T-helper 17 cell (primary cell): Measurements from ENCODE around the gene RACK1. TPM values are rescaled to one million over a fixed set of nuclear protein-coding genes. Genes with fewer than 3 reads are reported as not detected.
A peak's percentile ranks its signal among the peaks of the same experiment; 100 is the strongest.
"Not testable (repeated sequence)": the region's sequence is repeated elsewhere in the genome, so short reads cannot be mapped to it uniquely, and the experiment has no call there.

Experiments used
- ATAC-seq: fragments of 150-1000 bp; cut with Tn5 transposase; 2 replicates; pipeline ENCODE4 v1.10.0; 2021; ENCODE audit warnings: mild to moderate bottlenecking, moderate library complexity
- DNase-seq, 3 donors: peaks; one replicate each; pipeline versions ENCODE4 v3.0.0 to v3.0.0-alpha.2; 2020 to 2021
- H3K9me3 ChIP-seq: one replicate; pipeline ENCODE4 v1.7.0; 2013; ENCODE audit warnings: low read length, mild to moderate bottlenecking; ENCODE audit not compliant: control insufficient read depth, poor library complexity, severe bottlenecking
- H3K27ac Mint-ChIP-seq: one replicate; pipeline ENCODE4 v1.8.0; 2022; ENCODE audit warnings: mild to moderate bottlenecking, moderate library complexity, mixed read lengths
- H3K27me3 Mint-ChIP-seq: one replicate; pipeline ENCODE4 v1.8.0; 2022; ENCODE audit warnings: mixed read lengths
- H3K36me3 Mint-ChIP-seq: one replicate; pipeline ENCODE4 v1.8.0; 2022; ENCODE audit warnings: low read depth, mixed read lengths
- H3K4me1 Mint-ChIP-seq: one replicate; pipeline ENCODE4 v1.8.0; 2022; ENCODE audit warnings: mild to moderate bottlenecking, mixed read lengths
- H3K4me3 Mint-ChIP-seq: one replicate; pipeline ENCODE4 v1.8.0; 2022; ENCODE audit warnings: mild to moderate bottlenecking, moderate library complexity, mixed read lengths
- total RNA-seq, 4 donors: library from RNA in 2 of 4; stranded (reverse) in 2 of 4; gene quantifications; one replicate each; pipeline ENCODE4 v1.2.3 and lab custom pipeline; 2022 to 2026

Gene RACK1
- total RNA-seq, 2 donors from 2014 or later: 2,138 to 2,163 TPM

- H3K27ac Mint-ChIP-seq, ATAC-seq, H3K4me3 Mint-ChIP-seq, DNase-seq, H3K9me3 ChIP-seq, H3K27me3 Mint-ChIP-seq, H3K4me1 Mint-ChIP-seq, H3K36me3 Mint-ChIP-seq: not testable (repeated sequence)
Observed at GRCh38 chr5:181267907-181268306, 24.2 kb upstream of the RACK1 start.

GRCh38 chr5:181267291-181267904 lies 23.7 kb upstream of the RACK1 start:
- H3K27me3 Mint-ChIP-seq, H3K27ac Mint-ChIP-seq, ATAC-seq, H3K4me3 Mint-ChIP-seq, DNase-seq, H3K9me3 ChIP-seq, H3K4me1 Mint-ChIP-seq, H3K36me3 Mint-ChIP-seq: not testable (repeated sequence)

GRCh38 chr5:181265092-181265671 lies 21.5 kb upstream of the RACK1 start:
- ATAC-seq (no peak), DNase-seq (no peak)
- no peaks in the 10 kb centered on the region for H3K27me3 Mint-ChIP-seq
- H3K4me3 Mint-ChIP-seq: no peak overlapping the region
- no peaks in the 10 kb centered on the region for H3K9me3 ChIP-seq
- H3K27ac Mint-ChIP-seq: no peak overlapping the region
- H3K36me3 Mint-ChIP-seq: peaks cover 5% of the 10 kb centered on the region
- peaks cover 11% of the 10 kb centered on the region for H3K4me1 Mint-ChIP-seq

DNA sequence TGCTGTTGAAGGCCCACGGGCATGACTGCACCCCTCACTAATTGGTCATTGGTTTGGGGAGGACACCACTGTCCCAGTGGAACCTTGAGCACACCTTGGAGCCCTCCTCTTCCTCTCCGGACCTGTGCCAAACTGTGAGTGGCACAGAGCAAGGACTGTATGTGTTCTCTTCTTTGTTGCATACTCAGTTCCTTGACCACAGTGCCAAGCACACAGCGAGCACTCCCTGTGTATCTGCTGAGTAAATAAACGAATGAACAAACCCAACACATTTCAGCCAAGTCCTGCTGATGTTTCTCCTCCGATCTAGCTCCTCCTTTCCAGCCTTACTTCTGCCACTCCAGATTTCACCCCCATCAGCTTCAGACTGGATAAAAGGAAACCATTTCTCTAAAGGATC lies 19.9 kb upstream of the RACK1 start:
- ATAC-seq: no peak
- Mint-ChIP-seq H3K27me3 (no peaks in the 10 kb centered on the region), H3K27ac (no peak overlapping the region), H3K4me1 (peaks cover 25% of the 10 kb centered on the region), H3K4me3 (no peak overlapping the region), H3K36me3 (peaks cover 5% of the 10 kb centered on the region)
- DNase-seq: no peak
- no peaks in the 10 kb centered on the region for H3K9me3 ChIP-seq

GRCh38 chr5:181261320-181262049 lies 17.8 kb upstream of the RACK1 start:
- peaks cover 41% of the 10 kb centered on the region for H3K4me1 Mint-ChIP-seq
- DNase-seq: peak; percentile 53 to 74 (median 69)
- H3K36me3 Mint-ChIP-seq: peaks cover 5% of the 10 kb centered on the region
- no peaks in the 10 kb centered on the region for H3K9me3 ChIP-seq
- peak overlapping the region; percentile 100 for H3K27ac Mint-ChIP-seq
- H3K27me3 Mint-ChIP-seq: no peaks in the 10 kb centered on the region
- H3K4me3 Mint-ChIP-seq: peak overlapping the region; percentile 99
- peak; percentile 68 for ATAC-seq

GRCh38 chr5:181260720-181261319 lies 17.1 kb upstream of the RACK1 start, which contains the start of gene TRIM52:
TRIM52 (minus strand) TSS chr5:181261143; CDS start chr5:181260813, 330 bp downstream.
- no peaks in the 10 kb centered on the region for H3K27me3 Mint-ChIP-seq
- peaks cover 5% of the 10 kb centered on the region for H3K36me3 Mint-ChIP-seq
- H3K27ac Mint-ChIP-seq: peak within 1 kb of the TSS; percentile 100
- H3K4me1 Mint-ChIP-seq: peaks cover 46% of the 10 kb centered on the region
- H3K4me3 Mint-ChIP-seq: peak within 1 kb of the TSS; percentile 99
- DNase-seq: peak; percentile 83
- ATAC-seq: peak; percentile 84
- no peaks in the 10 kb centered on the region for H3K9me3 ChIP-seq

GRCh38 chr5:181259974-181260719 lies 16.4 kb upstream of the RACK1 start:
- Mint-ChIP-seq H3K27ac (peak overlapping the region; percentile 100), H3K36me3 (peaks cover 5% of the 10 kb centered on the region), H3K27me3 (no peaks in the 10 kb centered on the region), H3K4me3 (peak overlapping the region; percentile 99), H3K4me1 (peaks cover 50% of the 10 kb centered on the region)
- H3K9me3 ChIP-seq: no peaks in the 10 kb centered on the region
- DNase-seq (no peak), ATAC-seq (no peak)

GRCh38 chr5:181259283-181259682 lies 15.6 kb upstream of the RACK1 start:
- Mint-ChIP-seq H3K4me3 (peak overlapping the region; percentile 99), H3K27ac (peak overlapping the region; percentile 100), H3K4me1 (peaks cover 55% of the 10 kb centered on the region), H3K36me3 (peaks cover 5% of the 10 kb centered on the region), H3K27me3 (no peaks in the 10 kb centered on the region)
- H3K9me3 ChIP-seq: no peaks in the 10 kb centered on the region
- ATAC-seq (no peak), DNase-seq (no peak)

DNA sequence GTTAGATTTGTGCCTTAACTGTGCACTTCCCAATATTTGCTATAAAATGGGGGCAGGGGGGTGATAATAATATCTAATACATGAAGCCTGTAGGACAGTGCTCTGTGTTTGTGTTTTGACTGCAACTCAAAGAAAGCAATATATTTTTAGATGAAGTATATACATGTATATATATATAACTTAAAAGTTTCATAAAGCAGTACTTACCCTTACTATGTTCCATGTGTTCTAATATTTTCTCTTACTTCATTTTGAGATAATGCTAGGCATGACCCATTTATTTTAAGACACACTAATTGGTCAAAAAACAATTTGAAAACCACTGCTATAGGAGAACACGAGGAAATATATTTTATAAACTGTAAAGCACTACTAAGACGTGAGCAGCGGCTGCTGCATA lies 14.9 kb upstream of the RACK1 start:
- DNase-seq: no peak
- peak overlapping the region; percentile 99 for H3K4me3 Mint-ChIP-seq

GRCh38 chr5:181255836-181256578 lies 12.3 kb upstream of the RACK1 start:
- H3K9me3 ChIP-seq: no peaks in the 10 kb centered on the region
- H3K36me3 Mint-ChIP-seq: peaks cover 5% of the 10 kb centered on the region
- no peaks in the 10 kb centered on the region for H3K27me3 Mint-ChIP-seq
- no peak overlapping the region for H3K4me3 Mint-ChIP-seq
- H3K27ac Mint-ChIP-seq: peak overlapping the region; percentile 66
- ATAC-seq (no peak), DNase-seq (no peak)
- H3K4me1 Mint-ChIP-seq: peaks cover 60% of the 10 kb centered on the region

More for the DNA sequence above, 14.9 kb upstream of the RACK1 start:
- H3K9me3 ChIP-seq: no peaks in the 10 kb centered on the region
- Mint-ChIP-seq H3K36me3 (peaks cover 3% of the 10 kb centered on the region), H3K4me1 (peaks cover 52% of the 10 kb centered on the region), H3K27me3 (no peaks in the 10 kb centered on the region), H3K27ac (peak overlapping the region; percentile 100)
- no peak for ATAC-seq

DNA sequence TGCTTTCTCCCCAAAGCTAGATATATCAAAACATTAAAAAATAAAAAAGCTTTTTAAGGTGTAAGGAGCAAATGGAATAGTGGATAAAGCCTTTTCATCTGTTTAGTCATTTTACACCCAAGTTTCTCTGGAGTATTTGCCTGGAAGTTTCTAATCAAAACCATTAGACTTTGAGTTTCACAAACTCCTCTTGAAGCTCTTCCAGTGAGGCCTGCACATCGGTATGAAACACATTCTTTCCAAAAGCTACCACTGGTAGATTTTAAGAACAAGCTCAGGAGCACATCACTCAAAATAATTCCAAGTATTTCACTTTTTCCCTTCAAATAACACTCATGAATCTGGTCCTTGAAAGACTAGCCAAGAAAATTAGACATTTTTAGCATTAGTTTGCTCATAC lies 11.6 kb upstream of the RACK1 start:
- Mint-ChIP-seq H3K4me3 (no peak overlapping the region), H3K27ac (peak overlapping the region; percentile 66), H3K36me3 (peaks cover 3% of the 10 kb centered on the region)

DNA sequence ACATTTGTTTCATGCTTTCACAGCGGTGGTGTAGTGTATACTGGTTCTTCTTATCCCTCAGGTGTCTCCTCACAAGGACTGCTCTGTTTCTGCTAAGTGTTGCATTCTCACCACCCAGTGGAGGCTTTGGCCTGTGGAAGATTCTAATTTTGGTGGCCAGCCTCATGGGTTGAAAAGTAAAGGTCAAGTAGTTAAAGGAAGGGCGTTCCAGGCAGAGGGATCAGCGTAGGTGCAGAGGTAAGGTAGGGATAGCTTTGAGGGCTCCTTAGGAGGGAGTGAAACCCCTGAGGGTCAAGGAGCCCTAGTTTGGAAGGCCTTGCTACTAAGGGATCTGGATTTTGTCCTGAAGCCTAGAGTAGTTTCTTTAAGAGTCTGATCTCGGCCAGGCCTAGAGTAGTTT lies 4.6 kb upstream of the RACK1 start:
- Mint-ChIP-seq H3K4me3 (peak overlapping the region; percentile 96), H3K27ac (peak overlapping the region; percentile 97), H3K36me3 (peaks cover 7% of the 10 kb centered on the region), H3K4me1 (peaks cover 52% of the 10 kb centered on the region), H3K27me3 (no peaks in the 10 kb centered on the region)
- DNase-seq (no peak), ATAC-seq (no peak)
- no peaks in the 10 kb centered on the region for H3K9me3 ChIP-seq

More for the DNA sequence above, 11.6 kb upstream of the RACK1 start:
- H3K27me3 Mint-ChIP-seq: no peaks in the 10 kb centered on the region
- ATAC-seq: no peak
- peaks cover 56% of the 10 kb centered on the region for H3K4me1 Mint-ChIP-seq
- no peak for DNase-seq
- no peaks in the 10 kb centered on the region for H3K9me3 ChIP-seq
